HG03558 (cell line): ENCODE data around the gene ATXN2L.
"Not testable (repeated sequence)": the region's sequence is repeated elsewhere in the genome, so short reads cannot be mapped to it uniquely, and the experiment has no call there.

ENCODE experiments used
- ATAC-seq: cut with Tn5 transposase; IDR thresholded peaks from one replicate; pipeline ENCODE4 v1.9.1; 2021; ENCODE audit warnings: moderate number of reproducible peaks; ENCODE audit not compliant: unreplicated experiment; ENCODE audit errors: extremely low read depth

The ATXN2L gene

DNA sequence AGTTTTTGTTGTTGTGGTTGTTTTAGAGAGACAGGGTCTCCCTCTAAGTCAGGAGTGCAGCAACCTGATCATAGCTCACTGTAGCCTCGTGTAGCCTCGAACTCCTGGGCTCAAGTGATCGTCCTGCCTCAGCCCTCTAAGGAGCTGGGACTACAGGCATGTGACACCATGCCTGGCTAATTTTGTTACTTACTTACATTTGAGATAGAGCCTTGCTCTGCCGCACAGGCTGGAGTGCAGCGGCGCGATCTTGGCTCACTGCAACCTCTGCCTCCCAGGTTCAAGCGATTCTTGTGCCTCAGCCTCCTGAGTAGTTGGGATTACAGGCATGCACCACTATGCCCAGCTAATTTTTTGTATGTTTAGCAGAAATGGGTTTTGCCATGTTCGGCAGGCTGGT is 44.8 kb downstream of the ATXN2L start:
- ATAC-seq, result not testable (repeated sequence)

DNA sequence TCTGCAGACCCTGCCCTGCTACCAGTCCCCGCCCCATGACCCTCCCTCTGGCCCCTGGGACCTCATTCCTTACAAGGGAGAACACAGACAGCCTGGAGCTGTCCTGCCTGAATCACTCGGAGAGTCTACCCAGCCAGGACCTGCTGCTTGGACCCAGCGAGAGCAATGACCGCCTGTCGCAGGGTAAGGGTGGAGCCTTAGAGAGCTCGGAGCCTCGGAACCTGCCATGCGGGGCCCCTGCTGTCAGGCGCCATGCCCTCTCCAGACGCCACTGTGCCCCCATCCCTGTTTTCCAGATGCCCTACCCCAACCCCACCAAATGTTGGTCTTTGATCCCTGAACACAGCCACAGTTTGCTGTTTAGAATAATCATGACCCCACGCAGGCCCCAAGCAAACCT is 46.4 kb downstream of the ATXN2L start:
- ATAC-seq, result no peak

- ATAC-seq, result no peak
Measured at GRCh38 chr16:28872952-28873351, 50.2 kb downstream of the ATXN2L start.

GRCh38 chr16:28873543-28874201 is 50.9 kb downstream of the ATXN2L start:
- ATAC-seq, result no peak

GRCh38 chr16:28874406-28874805 is 51.6 kb downstream of the ATXN2L start:
- no peak for ATAC-seq

DNA sequence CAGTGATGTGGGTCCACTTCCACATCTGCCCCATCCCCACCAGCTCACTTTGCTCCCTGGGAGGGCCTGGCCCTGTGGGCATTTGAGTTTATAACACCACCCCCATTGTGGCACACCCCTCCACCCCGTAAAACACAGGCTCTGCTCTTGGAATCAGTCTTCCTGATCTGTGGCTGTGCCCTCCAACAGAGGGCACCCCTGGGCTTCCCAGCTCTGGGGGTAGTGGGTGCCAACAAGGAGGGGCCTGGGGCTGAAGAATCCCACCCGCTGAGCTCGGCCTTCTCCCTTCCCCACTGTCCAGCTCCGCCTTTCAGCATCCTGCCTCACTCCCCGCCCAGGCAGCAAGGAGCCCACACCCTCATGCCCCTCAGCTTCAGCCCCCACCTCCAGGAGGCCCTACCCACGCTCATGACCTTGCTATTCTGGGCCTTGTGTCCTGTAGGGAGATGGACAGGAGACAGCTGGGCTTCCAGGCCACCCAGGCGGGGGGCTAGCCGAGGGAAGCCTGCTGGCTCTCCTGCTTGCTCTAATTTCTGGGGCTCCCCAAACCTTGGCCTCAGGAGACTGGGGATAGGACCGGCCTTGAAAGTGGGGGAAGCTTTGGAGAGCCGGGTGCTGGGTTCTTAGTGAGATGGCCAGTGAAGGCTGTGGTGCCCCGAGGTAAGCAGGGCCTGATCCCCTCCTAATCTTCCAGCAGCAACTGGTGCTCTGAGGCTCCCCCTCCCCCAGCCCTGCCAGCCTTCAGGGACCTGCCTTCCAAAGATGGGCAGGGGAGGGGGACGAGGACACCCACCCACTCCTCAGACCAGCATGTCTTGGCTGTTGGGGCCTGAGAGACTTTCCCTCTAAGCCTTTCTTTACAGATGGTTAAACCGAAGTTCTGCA is 52.6 kb downstream of the ATXN2L start:
- ATAC-seq, result no peak

DNA sequence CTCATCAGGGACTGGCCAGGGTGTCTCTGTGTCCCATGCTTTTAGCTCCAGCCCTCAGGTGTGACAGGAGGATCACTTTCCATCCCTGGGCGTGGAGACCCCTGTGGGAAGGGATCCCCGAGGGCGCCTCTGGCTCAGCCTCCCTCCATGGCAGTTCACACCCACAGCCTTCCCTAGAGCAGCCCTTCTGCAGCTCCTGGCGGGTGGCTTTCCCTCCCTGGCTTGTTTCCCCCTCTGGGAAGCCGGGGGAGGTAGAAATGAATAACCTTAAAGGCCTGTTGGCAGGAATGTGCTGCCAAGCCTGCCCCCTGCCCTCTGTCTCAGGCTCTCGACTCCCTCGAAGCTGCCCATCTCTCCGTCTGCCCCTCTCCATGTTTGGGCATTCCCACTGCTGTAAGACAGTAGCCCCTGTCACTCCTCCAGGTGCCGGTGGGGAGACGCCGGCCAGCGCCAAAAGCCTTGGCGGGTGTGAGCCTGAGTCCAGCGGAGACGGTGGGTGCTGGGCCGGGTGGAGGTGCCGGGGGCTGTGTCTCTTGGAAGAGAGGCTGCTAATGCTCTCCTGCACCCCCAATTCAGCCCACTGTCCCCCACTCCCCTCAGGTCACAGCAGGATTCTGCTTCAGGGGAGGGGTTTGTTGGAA is 53.3 kb downstream of the ATXN2L start:
- ATAC-seq, result no peak

- ATAC-seq, result no peak
Measured at GRCh38 chr16:28876973-28877654, 54.3 kb downstream of the ATXN2L start.

- ATAC-seq, result no peak
Measured at GRCh38 chr16:28877655-28878000, 54.8 kb downstream of the ATXN2L start.

- no peak for ATAC-seq
Measured at GRCh38 chr16:28878083-28878926, 55.5 kb downstream of the ATXN2L start, which contains the start of gene ATP2A1. ATP2A1 (plus strand) TSS chr16:28878488; CDS start chr16:28878672, 184 bp downstream.

- no peak for ATAC-seq
Measured at GRCh38 chr16:28879261-28879840, 56.6 kb downstream of the ATXN2L start.

DNA sequence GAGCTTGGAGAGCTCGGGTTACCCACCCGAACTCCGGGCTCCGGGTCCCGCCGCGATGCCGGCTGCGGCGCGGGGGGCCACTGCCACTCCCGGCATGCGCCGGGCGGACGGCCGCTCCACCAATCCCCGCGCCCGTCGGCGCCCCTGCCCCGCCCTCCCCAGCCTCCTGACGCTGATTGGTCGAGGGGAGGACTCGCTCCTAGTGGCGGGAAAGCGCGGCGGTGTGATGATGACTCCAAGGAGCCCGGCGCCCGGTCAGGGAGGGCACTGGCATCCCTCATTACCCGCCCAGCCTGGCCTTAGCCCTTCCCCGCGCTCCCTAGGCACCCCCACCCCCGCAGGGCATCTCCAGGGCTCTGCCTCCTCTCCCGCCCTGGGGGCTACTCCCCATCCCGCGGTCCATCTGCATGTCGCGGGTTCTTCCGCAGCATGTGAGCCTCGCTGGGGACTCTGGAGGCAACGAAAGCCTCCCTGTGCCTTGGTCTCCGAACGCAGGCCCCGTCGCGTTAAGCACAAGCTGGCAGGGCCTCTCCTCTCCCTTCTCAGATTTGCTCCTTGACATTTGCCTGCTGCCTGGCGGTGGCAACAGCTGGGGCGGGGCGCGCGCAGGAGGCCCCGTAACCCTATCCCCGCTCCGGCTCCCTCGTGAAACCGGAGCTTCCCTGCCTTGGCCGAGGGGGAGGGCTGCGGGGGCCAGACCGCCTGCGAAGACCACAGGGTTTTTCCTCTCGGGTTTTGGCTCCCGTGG is 57.2 kb downstream of the ATXN2L start:
- no peak for ATAC-seq

- ATAC-seq, result no peak
Measured at GRCh38 chr16:28880589-28880915, 57.8 kb downstream of the ATXN2L start.

DNA sequence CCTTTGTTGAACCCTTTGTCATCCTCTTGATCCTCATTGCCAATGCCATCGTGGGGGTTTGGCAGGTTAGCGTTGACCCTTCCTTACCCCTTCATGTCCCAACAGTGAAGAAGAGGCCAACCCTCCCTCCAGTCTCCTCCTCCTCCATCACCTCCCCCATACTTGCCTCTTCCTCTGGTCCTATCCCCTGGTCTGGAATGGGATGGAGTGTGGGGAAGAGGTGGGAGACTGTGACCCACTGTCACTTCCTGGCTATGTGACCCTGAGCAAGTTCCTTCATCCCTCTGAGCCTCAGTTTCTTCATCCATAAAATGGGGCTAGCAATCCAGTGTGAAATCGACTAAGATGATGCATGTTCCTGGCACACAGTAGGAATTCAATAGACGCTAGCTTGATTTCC is 58.2 kb downstream of the ATXN2L start:
- no peak for ATAC-seq

DNA sequence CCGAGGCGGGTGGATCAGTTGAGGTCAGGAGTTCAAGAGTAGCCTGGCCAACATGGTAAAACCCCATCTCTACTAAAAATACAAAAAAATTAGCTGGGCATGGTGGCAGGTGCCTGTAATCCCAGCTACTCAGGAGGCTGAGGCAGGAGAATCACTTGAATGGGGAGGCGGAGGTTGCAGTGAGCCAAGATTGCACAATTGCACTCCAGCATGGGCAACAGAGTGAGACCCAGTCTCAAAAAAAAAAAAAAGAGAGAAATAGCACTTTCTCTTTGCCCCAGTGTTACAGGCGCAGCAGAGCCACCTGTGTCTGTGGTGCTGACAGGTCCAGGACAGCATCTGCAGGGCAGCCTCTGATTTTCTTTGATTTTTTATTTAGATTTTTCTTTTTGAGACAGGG is 58.8 kb downstream of the ATXN2L start:
- ATAC-seq, result not testable (repeated sequence)

GRCh38 chr16:28882551-28883160 is 59.9 kb downstream of the ATXN2L start:
- no peak for ATAC-seq

DNA sequence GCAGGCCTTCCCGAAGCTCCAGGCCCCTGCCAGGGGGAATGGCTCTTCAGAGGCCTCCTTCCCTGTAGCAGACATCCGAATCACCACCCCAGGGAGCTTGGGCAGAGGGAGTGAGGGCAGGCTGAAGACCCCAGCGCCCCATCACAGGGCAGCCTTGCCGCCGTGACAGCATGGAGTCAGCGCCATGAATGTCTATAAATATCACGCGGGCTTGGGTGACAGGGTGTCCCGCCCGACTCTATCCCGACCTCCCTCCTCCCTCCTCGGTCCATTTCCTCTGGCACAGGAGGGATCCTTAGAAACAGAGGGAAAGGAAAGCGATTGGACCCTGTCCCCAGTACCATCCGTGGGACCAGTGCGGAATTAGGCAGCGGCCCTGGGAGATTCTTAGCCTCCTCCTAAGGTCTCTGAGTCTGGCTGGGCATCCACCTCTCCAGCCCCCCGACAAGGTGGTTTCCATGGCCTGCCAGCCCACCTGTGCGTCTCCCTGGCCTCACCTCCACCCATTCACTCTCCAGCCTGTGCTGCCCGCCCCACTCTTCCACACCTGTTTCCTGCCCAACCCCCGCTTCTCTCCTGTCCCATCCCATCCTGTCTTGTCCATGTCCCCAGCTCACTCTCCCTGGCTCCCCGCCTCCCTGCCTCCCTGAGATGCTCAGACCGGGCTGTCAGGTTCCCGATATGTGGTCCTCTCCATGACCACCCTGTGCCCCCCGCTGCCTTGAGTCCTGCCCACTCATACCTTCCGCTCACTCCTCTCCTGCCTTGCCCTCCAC is 60.6 kb downstream of the ATXN2L start:
- no peak for ATAC-seq

- ATAC-seq, result no peak
Measured at GRCh38 chr16:28884045-28884444, 61.2 kb downstream of the ATXN2L start.
